ENCODE results near the gene USP24. TPM values are rescaled to one million over a fixed set of nuclear protein-coding genes. Genes with fewer than 3 reads are reported as not detected.

USP24 gene
- total and polyA plus RNA-seq, 10 of the 15 experiments (the other 5 are each of a cell fraction or from before 2014, with no cell fraction given) = 4.6 to 36.5 (median 25.3) TPM

DNA sequence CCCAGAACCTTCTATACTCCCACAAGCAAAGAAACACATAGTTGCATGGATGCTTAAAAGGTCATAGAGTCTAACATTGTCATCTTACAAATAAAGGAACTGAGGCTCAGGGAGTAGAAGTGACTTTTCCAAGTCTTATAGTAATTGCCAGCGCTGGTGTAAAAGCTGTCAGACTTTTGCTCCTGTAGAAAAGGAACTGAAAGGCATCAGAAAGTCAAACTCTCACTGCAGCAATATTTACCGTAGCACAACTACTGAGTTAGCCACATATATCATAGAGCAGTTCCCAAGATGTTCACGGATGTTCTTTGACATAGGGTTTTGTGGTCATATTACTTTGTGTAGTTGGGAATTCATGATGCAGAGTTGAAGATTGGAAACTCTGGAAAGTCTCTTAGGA is 16.6 kb upstream of the USP24 start:
- ChIA-PET SMC1A (ENCODE audit: uncharacterized antibody, unreplicated experiment) (interaction anchor here (1.1 to 2.2 kb wide), 2 partner anchors 19 to 93 kb away, joined by 3 to 7 read pairs; no protein-coding TSS in a partner anchor), CTCF (interaction anchor here (1.0 kb wide), 1 partner anchor 17 kb away, joined by 3 read pairs; no protein-coding TSS in a partner anchor), POLR2A (interaction anchor here (1.2 kb wide), 1 partner anchor 13 kb away, joined by 4 read pairs; no protein-coding TSS in a partner anchor), RAD21 (ENCODE audit: unreplicated experiment) (interaction anchor here (1.2 kb wide), 1 partner anchor 26 kb away, joined by 3 read pairs; no protein-coding TSS in a partner anchor)
- no peak for TF ChIP-seq ZBED1 (IDR thresholded peaks at IDR 0.05; ENCODE audit: borderline replicate concordance)
- TF ChIP-seq SPI1 (IDR thresholded peaks at IDR 0.05; ENCODE audit: borderline replicate concordance, insufficient read depth, low read depth, low read length) = peak; percentile 12; the same call in 1 of the 2 replicates
- no peak overlapping the region for H3K9ac ChIP-seq (ENCODE audit: control insufficient read depth, insufficient read depth, low read length)
- H3K4me1 ChIP-seq (ENCODE audit: control insufficient read depth, insufficient read depth, low read length) = no peaks in the 10 kb centered on the region
- H3K27ac ChIP-seq (ENCODE audit: control insufficient read depth, insufficient read depth) = no peak overlapping the region
- intact Hi-C loops (cut with micrococcal nuclease; ENCODE audit: unreplicated experiment) (no loop called here), in situ Hi-C loops (cut with MboI) (no loop called here)
- peak; percentile 40; the same call in 2 of the 3 replicates for ATAC-seq
- H4K20me1 ChIP-seq (ENCODE audit: control insufficient read depth, insufficient read depth) = no peaks in the 10 kb centered on the region
- H3K27me3 ChIP-seq (replicated peaks in 1 of 2; ENCODE audit: control insufficient read depth in 2 of 2, insufficient read depth in 2 of 2, low read length in 1 of 2) = peaks cover 0 to 3% of the 10 kb centered on the region in 2 experiments; a peak in 2 of 4 replicates
- DNase-seq (ENCODE audit: low read depth, low spot score) = no peak
- no peak overlapping the region for H3K4me2 ChIP-seq (ENCODE audit: control insufficient read depth, insufficient read depth)
- H2AFZ ChIP-seq (ENCODE audit: control insufficient read depth, low read depth, low read length) = no peak overlapping the region
- H3K4me3 ChIP-seq = no peak overlapping the region
- 69% methylated on average over 3 of the region's 3 CpGs for WGBS (ENCODE audit: insufficient coverage, insufficient replicate concordance, low lambda C conversion rate, missing lambda C conversion rate)
- H3K9me3 ChIP-seq (replicated peaks; ENCODE audit: control insufficient read depth, insufficient read depth, low read length) = no peaks in the 10 kb centered on the region
- no peaks in the 10 kb centered on the region for H3K36me3 ChIP-seq (ENCODE audit: control insufficient read depth in 2 of 2, insufficient read depth in 2 of 2, low read length in 1 of 2)
- H3K79me2 ChIP-seq (ENCODE audit: control insufficient read depth, insufficient read depth, low read length) = no peaks in the 10 kb centered on the region
- no TSS peak for BruUV-seq (replicated peaks)
- no peak for FAIRE-seq

DNA sequence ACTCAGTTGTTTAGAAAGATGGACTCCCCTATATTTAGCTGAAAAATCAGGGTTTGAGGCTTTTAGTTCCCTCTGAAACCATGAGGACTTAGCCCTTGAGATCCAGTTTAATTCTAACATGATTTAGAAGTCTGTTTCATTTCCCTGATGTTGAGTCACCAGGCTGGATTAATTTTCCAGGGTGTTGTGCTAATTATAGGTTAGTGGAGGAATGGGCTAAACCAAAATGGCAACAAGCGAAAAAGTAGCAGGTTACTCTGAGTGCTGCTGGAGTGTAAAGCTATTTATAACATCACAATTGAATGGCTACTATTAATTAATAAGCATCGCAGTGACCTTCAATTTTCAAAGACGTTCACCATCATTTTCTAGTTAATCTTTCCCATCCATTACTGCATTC is 15.5 kb upstream of the USP24 start:
- Histone ChIP-seq H3K27me3 (replicated peaks in 1 of 2; ENCODE audit: control insufficient read depth in 2 of 2, insufficient read depth in 2 of 2, low read length in 1 of 2) (no peaks in the 10 kb centered on the region; a peak in 1 of 4 replicates), H3K4me1 (ENCODE audit: control insufficient read depth, insufficient read depth, low read length) (no peaks in the 10 kb centered on the region), H3K9me3 (replicated peaks; ENCODE audit: control insufficient read depth, insufficient read depth, low read length) (no peaks in the 10 kb centered on the region), H4K20me1 (ENCODE audit: control insufficient read depth, insufficient read depth) (no peaks in the 10 kb centered on the region), H3K27ac (ENCODE audit: control insufficient read depth, insufficient read depth) (no peak overlapping the region), H3K4me3 (no peak overlapping the region), H3K79me2 (ENCODE audit: control insufficient read depth, insufficient read depth, low read length) (no peaks in the 10 kb centered on the region), H3K36me3 (ENCODE audit: control insufficient read depth in 2 of 2, insufficient read depth in 2 of 2, low read length in 1 of 2) (no peaks in the 10 kb centered on the region), H3K4me2 (ENCODE audit: control insufficient read depth, insufficient read depth) (no peak overlapping the region), H3K9ac (ENCODE audit: control insufficient read depth, insufficient read depth, low read length) (no peak overlapping the region), H2AFZ (ENCODE audit: control insufficient read depth, low read depth, low read length) (no peak overlapping the region)
- ChIA-PET SMC1A (ENCODE audit: uncharacterized antibody, unreplicated experiment) (no interaction called here), RAD21 (ENCODE audit: unreplicated experiment) (no interaction called here), POLR2A (interaction anchor here (1.2 kb wide), 1 partner anchor 11 kb away, joined by 4 read pairs; no protein-coding TSS in a partner anchor), CTCF (interaction anchor here (1.2 to 1.6 kb wide), 3 partner anchors 21 to 86 kb away, joined by 3 to 5 read pairs (median 3); no protein-coding TSS in a partner anchor)
- FAIRE-seq (no peak), DNase-seq (ENCODE audit: low read depth, low spot score) (no peak), ATAC-seq (no peak)
- WGBS (ENCODE audit: insufficient coverage, insufficient replicate concordance, low lambda C conversion rate, missing lambda C conversion rate) = 32% methylated on average over 3 of the region's 3 CpGs
- no TSS peak for BruUV-seq (replicated peaks)
- in situ Hi-C loops (cut with MboI) = no loop called here
- intact Hi-C loops (cut with micrococcal nuclease; ENCODE audit: unreplicated experiment) = no loop called here
- TF ChIP-seq, protein P1, sequence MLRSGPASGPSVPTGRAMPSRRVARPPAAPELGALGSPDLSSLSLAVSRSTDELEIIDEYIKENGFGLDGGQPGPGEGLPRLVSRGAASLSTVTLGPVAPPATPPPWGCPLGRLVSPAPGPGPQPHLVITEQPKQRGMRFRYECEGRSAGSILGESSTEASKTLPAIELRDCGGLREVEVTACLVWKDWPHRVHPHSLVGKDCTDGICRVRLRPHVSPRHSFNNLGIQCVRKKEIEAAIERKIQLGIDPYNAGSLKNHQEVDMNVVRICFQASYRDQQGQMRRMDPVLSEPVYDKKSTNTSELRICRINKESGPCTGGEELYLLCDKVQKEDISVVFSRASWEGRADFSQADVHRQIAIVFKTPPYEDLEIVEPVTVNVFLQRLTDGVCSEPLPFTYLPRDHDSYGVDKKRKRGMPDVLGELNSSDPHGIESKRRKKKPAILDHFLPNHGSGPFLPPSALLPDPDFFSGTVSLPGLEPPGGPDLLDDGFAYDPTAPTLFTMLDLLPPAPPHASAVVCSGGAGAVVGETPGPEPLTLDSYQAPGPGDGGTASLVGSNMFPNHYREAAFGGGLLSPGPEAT (IDR thresholded peaks at IDR 0.05; ENCODE audit: low read depth) = no peak
- TF ChIP-seq, protein P2, sequence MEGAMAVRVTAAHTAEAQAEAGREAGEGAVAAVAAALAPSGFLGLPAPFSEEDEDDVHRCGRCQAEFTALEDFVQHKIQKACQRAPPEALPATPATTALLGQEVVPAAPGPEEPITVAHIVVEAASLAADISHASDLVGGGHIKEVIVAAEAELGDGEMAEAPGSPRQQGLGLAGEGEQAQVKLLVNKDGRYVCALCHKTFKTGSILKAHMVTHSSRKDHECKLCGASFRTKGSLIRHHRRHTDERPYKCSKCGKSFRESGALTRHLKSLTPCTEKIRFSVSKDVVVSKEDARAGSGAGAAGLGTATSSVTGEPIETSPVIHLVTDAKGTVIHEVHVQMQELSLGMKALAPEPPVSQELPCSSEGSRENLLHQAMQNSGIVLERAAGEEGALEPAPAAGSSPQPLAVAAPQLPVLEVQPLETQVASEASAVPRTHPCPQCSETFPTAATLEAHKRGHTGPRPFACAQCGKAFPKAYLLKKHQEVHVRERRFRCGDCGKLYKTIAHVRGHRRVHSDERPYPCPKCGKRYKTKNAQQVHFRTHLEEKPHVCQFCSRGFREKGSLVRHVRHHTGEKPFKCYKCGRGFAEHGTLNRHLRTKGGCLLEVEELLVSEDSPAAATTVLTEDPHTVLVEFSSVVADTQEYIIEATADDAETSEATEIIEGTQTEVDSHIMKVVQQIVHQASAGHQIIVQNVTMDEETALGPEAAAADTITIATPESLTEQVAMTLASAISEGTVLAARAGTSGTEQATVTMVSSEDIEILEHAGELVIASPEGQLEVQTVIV (IDR thresholded peaks at IDR 0.05; ENCODE audit: borderline replicate concordance, partially characterized antibody) = no peak
- TF ChIP-seq FOXM1 (IDR thresholded peaks at IDR 0.05; ENCODE audit: low read depth, low read length) (no peak), KLF5 (IDR thresholded peaks at IDR 0.05; ENCODE audit: partially characterized antibody) (no peak), SREBF1 (IDR thresholded peaks at IDR 0.05; ENCODE audit: low read length) (no peak), STAT3 (IDR thresholded peaks at IDR 0.05; ENCODE audit: low read depth, low read length) (no peak), USF1 (IDR thresholded peaks at IDR 0.05; ENCODE audit: borderline replicate concordance, extremely low read length, insufficient read depth, low read depth, low read length) (no peak)
- TF ChIP-seq, protein P3, sequence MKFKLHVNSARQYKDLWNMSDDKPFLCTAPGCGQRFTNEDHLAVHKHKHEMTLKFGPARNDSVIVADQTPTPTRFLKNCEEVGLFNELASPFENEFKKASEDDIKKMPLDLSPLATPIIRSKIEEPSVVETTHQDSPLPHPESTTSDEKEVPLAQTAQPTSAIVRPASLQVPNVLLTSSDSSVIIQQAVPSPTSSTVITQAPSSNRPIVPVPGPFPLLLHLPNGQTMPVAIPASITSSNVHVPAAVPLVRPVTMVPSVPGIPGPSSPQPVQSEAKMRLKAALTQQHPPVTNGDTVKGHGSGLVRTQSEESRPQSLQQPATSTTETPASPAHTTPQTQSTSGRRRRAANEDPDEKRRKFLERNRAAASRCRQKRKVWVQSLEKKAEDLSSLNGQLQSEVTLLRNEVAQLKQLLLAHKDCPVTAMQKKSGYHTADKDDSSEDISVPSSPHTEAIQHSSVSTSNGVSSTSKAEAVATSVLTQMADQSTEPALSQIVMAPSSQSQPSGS (IDR thresholded peaks at IDR 0.05; ENCODE audit: low read length) = no peak

Measured in GM12878 (cell line).